Activated B cell treated with CpG ODN at 0.5 μM for 24 hours (primary cell): ENCODE measurements around the gene MALRD1. TPM values are rescaled to one million over a fixed set of nuclear protein-coding genes. Genes with fewer than 3 reads are reported as not detected.

Experiments used
- ATAC-seq: fragments of 200-7000 bp; cut with Tn5 transposase; one replicate; pipeline ENCODE4 v1.10.0; 2021; ENCODE audit warnings: low read depth, mild to moderate bottlenecking, moderate library complexity
- CTCF ChIA-PET: fragments of 350-600 bp; sonication (Branson Sonifier 250); formaldehyde crosslinking; loops from one replicate; lab custom pipeline; 2021; ENCODE audit warnings: antibody characterized with exemption; lab: Charles Lee
- POLR2A ChIA-PET: fragments of 350-600 bp; sonication (Branson Sonifier 250); formaldehyde crosslinking; loops from one replicate; lab custom pipeline; 2021; ENCODE audit warnings: antibody characterized with exemption; lab: Charles Lee
- DNase-seq: peaks from one replicate; pipeline ENCODE4 v3.0.0; 2022
- H3K27ac Mint-ChIP-seq: one replicate; pipeline ENCODE4 v1.8.0; 2020; ENCODE audit warnings: mixed read lengths
- H3K27me3 Mint-ChIP-seq: one replicate; pipeline ENCODE4 v1.8.0; 2021; ENCODE audit warnings: mixed read lengths
- H3K36me3 Mint-ChIP-seq: one replicate; pipeline ENCODE4 v1.8.0; 2021; ENCODE audit warnings: low read depth, mixed read lengths
- H3K4me1 Mint-ChIP-seq: one replicate; pipeline ENCODE4 v1.8.0; 2021; ENCODE audit warnings: mixed read lengths
- H3K4me3 Mint-ChIP-seq: one replicate; pipeline ENCODE4 v1.8.0; 2020; ENCODE audit warnings: mild to moderate bottlenecking, mixed read lengths
- H3K9me3 Mint-ChIP-seq: one replicate; pipeline ENCODE4 v1.8.0; 2020; ENCODE audit warnings: mixed read lengths
- intact Hi-C: fragments of 100-400 bp; cut with micrococcal nuclease; formaldehyde crosslinking; loops from one replicate; pipeline ENCODE4 v1.15.1; 2024
- total RNA-seq: library from RNA; stranded (reverse); gene quantifications from 2 replicates; pipeline ENCODE4 v1.2.3, GENCODE V29; 2022
- TF ChIP-seq, protein P1 (sequence below): fragments of 200-600 bp; IDR thresholded peaks from one replicate; pipeline ENCODE4 v1.8.0; 2022; ENCODE audit warnings: antibody characterized with exemption, mild to moderate bottlenecking

The MALRD1 gene
- total RNA-seq, 1 donor from 2014 or later, result not detected

DNA sequence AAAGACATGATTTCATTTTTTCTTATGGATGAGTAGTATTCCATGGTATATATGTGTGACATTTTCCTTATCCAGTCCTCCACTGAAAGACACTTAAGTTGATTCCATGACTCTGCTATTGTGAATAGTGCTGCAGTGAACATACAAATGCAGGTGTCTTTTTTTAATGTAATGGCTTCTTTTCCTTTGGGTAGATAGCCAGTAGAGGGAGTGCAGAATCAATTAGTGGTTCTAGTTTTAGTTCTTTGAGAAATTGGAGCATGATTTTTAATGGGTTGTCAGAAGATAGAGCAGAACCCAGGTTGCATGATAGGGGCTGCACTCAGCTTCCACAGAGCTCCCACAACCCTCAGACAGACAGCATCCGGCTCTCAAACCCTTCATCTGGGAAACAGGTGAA, 614.7 kb downstream of the MALRD1 start:
- intact Hi-C loops, result no loop called here
- H3K4me1 Mint-ChIP-seq, result no peaks in the 10 kb centered on the region
- no peaks in the 10 kb centered on the region for H3K27me3 Mint-ChIP-seq
- ChIA-PET CTCF (no interaction called here), POLR2A (no interaction called here)
- H3K4me3 Mint-ChIP-seq, result no peak overlapping the region
- DNase-seq, result no peak
- H3K36me3 Mint-ChIP-seq, result no peaks in the 10 kb centered on the region
- H3K9me3 Mint-ChIP-seq, result peaks cover 5% of the 10 kb centered on the region
- TF ChIP-seq, protein P1, sequence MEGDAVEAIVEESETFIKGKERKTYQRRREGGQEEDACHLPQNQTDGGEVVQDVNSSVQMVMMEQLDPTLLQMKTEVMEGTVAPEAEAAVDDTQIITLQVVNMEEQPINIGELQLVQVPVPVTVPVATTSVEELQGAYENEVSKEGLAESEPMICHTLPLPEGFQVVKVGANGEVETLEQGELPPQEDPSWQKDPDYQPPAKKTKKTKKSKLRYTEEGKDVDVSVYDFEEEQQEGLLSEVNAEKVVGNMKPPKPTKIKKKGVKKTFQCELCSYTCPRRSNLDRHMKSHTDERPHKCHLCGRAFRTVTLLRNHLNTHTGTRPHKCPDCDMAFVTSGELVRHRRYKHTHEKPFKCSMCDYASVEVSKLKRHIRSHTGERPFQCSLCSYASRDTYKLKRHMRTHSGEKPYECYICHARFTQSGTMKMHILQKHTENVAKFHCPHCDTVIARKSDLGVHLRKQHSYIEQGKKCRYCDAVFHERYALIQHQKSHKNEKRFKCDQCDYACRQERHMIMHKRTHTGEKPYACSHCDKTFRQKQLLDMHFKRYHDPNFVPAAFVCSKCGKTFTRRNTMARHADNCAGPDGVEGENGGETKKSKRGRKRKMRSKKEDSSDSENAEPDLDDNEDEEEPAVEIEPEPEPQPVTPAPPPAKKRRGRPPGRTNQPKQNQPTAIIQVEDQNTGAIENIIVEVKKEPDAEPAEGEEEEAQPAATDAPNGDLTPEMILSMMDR, result no peak
- ATAC-seq, result no peak
- no peak overlapping the region for H3K27ac Mint-ChIP-seq

DNA sequence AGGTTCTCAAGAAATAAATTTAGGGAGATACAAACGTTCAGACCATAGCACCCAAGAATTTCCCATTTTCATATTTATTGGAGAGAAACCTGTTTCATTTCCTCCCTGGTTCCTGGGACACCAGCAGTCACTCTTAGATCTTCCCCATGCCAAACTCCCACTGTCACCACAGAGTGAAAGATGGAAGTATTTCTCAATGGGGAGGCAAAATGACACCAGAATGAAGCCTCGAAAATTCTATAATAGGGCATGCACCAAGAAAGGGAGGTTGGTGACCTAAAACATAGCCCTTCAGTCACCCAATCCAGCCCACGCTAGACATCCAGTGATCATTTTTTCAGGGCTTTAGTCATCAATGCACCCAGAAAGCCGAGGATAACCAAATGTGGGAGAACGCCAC, 619.5 kb downstream of the MALRD1 start:
- no peak for ATAC-seq
- TF ChIP-seq, protein P1, result no peak
- Mint-ChIP-seq H3K36me3 (no peaks in the 10 kb centered on the region), H3K9me3 (no peaks in the 10 kb centered on the region), H3K27me3 (no peaks in the 10 kb centered on the region), H3K27ac (no peak overlapping the region), H3K4me1 (no peaks in the 10 kb centered on the region), H3K4me3 (no peak overlapping the region)
- CTCF ChIA-PET, result no interaction called here
- intact Hi-C loops, result no loop called here
- POLR2A ChIA-PET, result no interaction called here
- DNase-seq, result no peak

DNA sequence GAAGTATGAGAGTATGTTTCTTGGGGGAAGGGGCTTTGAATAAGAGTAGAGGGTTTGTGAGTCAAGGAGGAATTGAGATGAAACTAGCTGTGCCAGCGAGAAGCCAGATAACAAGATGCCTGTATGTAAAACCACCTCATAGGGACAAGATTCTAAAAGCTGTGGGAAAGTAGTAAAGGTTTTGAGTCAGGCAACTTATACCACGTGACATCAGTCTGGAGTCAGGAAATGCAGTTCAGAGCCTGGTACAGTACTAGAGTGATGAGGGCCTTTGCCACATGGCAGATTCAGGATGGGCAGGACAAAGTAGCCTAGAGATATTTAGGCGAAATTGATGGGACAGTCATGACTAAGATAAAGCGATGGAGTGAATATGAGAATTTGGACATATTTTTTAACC, 627.5 kb downstream of the MALRD1 start:
- H3K9me3 Mint-ChIP-seq, result no peaks in the 10 kb centered on the region
- intact Hi-C loops, result no loop called here
- no peaks in the 10 kb centered on the region for H3K27me3 Mint-ChIP-seq
- TF ChIP-seq, protein P1, result no peak
- no peak overlapping the region for H3K4me3 Mint-ChIP-seq
- no peak overlapping the region for H3K27ac Mint-ChIP-seq
- H3K36me3 Mint-ChIP-seq, result no peaks in the 10 kb centered on the region
- POLR2A ChIA-PET, result no interaction called here
- CTCF ChIA-PET, result no interaction called here
- ATAC-seq, result no peak
- no peak for DNase-seq
- no peaks in the 10 kb centered on the region for H3K4me1 Mint-ChIP-seq

DNA sequence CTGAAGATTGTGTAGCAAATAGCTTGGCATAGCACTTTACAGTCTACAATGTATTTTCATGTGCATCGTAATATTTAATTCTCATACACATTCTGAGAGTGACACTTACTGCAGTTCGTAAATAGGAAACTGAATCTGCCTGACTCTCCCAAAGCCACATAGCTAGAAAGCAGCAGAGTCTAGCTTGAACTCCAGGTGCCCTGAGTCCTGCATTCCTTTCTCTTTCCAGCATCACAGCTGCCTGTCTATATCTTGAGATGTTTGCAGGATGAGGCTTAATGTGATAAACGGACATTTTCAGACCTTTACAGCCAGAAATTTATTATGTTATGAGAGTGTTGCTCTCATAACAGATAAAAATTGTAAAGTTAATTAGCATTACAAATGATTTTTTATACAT, 634.8 kb downstream of the MALRD1 start:
- Mint-ChIP-seq H3K36me3 (no peaks in the 10 kb centered on the region), H3K4me1 (no peaks in the 10 kb centered on the region), H3K27me3 (no peaks in the 10 kb centered on the region), H3K4me3 (no peak overlapping the region), H3K9me3 (no peaks in the 10 kb centered on the region), H3K27ac (no peak overlapping the region)
- POLR2A ChIA-PET, result no interaction called here
- intact Hi-C loops, result no loop called here
- no peak for ATAC-seq
- CTCF ChIA-PET, result no interaction called here
- TF ChIP-seq, protein P1, result no peak
- no peak for DNase-seq

DNA sequence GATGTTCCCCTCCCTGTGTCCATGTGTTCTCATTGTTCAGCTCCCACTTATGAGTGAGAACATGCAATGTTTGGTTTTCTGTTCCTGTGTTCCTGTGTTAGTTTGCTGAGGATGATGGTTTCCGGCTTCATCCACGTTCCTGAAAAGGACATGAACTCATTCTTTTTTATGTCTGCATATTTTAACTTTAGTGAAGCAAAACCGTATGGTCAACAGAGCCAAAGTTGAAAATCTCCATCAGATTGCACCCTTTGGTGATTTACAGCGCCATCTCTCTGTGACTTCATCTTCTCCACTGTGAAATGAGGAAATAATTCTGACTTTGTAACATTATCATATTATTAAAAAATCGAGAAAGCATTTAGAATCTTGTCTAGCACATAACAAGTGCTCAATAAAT, 635.4 kb downstream of the MALRD1 start:
- ChIA-PET POLR2A (no interaction called here), CTCF (no interaction called here)
- TF ChIP-seq, protein P1, result no peak
- Mint-ChIP-seq H3K4me3 (no peak overlapping the region), H3K27ac (no peak overlapping the region), H3K9me3 (no peaks in the 10 kb centered on the region), H3K4me1 (no peaks in the 10 kb centered on the region), H3K36me3 (no peaks in the 10 kb centered on the region), H3K27me3 (no peaks in the 10 kb centered on the region)
- DNase-seq (no peak), ATAC-seq (no peak)
- intact Hi-C loops, result no loop called here
